T-helper 2 cell (primary cell): Measurements from ENCODE around the gene NDUFV1.
"Not testable (repeated sequence)": the region's sequence is repeated elsewhere in the genome, so short reads cannot be mapped to it uniquely, and the experiment has no call there.

ENCODE experiments used
- DNase-seq, 5 experiments: peaks; one replicate each; pipeline versions ENCODE4 v3.0.0 to v3.0.0-alpha.2; 2012 to 2022
- total RNA-seq, 2 donors: gene quantifications; one replicate each; lab custom pipeline; 2026; lab: John Stamatoyannopoulos, UW

The NDUFV1 gene
- total RNA-seq, result 112 to 132 reads per million in 2 donors

- peak; percentile 90 to 97 (median 95) for DNase-seq
Measured at GRCh38 chr11:67606492-67607295, at the start of gene NDUFV1. Gene NDUFV1 (plus strand): TSS chr11:67606936. CDS start chr11:67607005, 69 bp downstream.

- no peak for DNase-seq
Measured at GRCh38 chr11:67558084-67558772, 48.5 kb upstream of the NDUFV1 start.

- DNase-seq, result peak in 1 of 5 experiments; percentile 36
Measured at GRCh38 chr11:67561971-67562619, 44.6 kb upstream of the NDUFV1 start.

- no peak for DNase-seq
Measured at GRCh38 chr11:67562963-67563704, 43.6 kb upstream of the NDUFV1 start.

GRCh38 chr11:67563705-67564114 is 43.0 kb upstream of the NDUFV1 start:
- DNase-seq, result not testable (repeated sequence)

GRCh38 chr11:67564230-67564629 is 42.5 kb upstream of the NDUFV1 start:
- DNase-seq, result no peak

- no peak for DNase-seq
Measured at GRCh38 chr11:67571443-67571842, 35.3 kb upstream of the NDUFV1 start.

GRCh38 chr11:67572305-67572704 is 34.4 kb upstream of the NDUFV1 start:
- no peak for DNase-seq

GRCh38 chr11:67572747-67573419 is 33.9 kb upstream of the NDUFV1 start:
- DNase-seq, result peak in 1 of 5 experiments; percentile 34

- DNase-seq, result no peak
Measured at GRCh38 chr11:67574938-67575337, 31.8 kb upstream of the NDUFV1 start.

GRCh38 chr11:67576735-67577475 is 29.8 kb upstream of the NDUFV1 start:
- peak in 1 of 5 experiments; percentile 27 for DNase-seq

- DNase-seq, result no peak
Measured at GRCh38 chr11:67577951-67578350, 28.8 kb upstream of the NDUFV1 start.

GRCh38 chr11:67581469-67581868 is 25.3 kb upstream of the NDUFV1 start:
- DNase-seq, result no peak

GRCh38 chr11:67582011-67582410 is 24.7 kb upstream of the NDUFV1 start:
- DNase-seq, result no peak

- DNase-seq, result peak; percentile 58 to 81 (median 69)
Measured at GRCh38 chr11:67583247-67584204, 23.2 kb upstream of the NDUFV1 start, which contains the start of gene GSTP1. Gene GSTP1 (plus strand): TSS chr11:67583812. CDS start chr11:67583844, 32 bp downstream.

GRCh38 chr11:67584205-67584880 is 22.4 kb upstream of the NDUFV1 start:
- DNase-seq, result peak in 2 of 5 experiments; percentile 7 to 43

- peak in 1 of 5 experiments; percentile 26 for DNase-seq
Measured at GRCh38 chr11:67584881-67585873, 21.6 kb upstream of the NDUFV1 start.

GRCh38 chr11:67585911-67586310 is 20.8 kb upstream of the NDUFV1 start:
- DNase-seq, result no peak
